ENCODE measurements around the gene ARRB1. TPM values are rescaled to one million over a fixed set of nuclear protein-coding genes. Genes with fewer than 3 reads are reported as not detected.
"Not testable (repeated sequence)": the region's sequence is repeated elsewhere in the genome, so short reads cannot be mapped to it uniquely, and the experiment has no call there.

Gene ARRB1
- polyA plus RNA-seq, 4 donors: 20.0 to 41.5 (median 31.1) TPM

- WGBS, 3 donors: 58 to 74% (median 72%) methylated on average over 2 of the region's 2 CpGs
- Histone ChIP-seq H3K36me3 (ENCODE audit: control insufficient read depth in 3 of 3, insufficient read depth in 2 of 3, low read depth in 1 of 3, low read length in 3 of 3) (no peaks in the 10 kb centered on the region), H3K27me3 (ENCODE audit: control insufficient read depth in 3 of 3, insufficient read depth in 3 of 3, low read length in 3 of 3) (no peaks in the 10 kb centered on the region), H3K4me3 (ENCODE audit: low read depth in 1 of 3, low read length in 3 of 3) (no peak overlapping the region), H3K4me1 (ENCODE audit: control insufficient read depth in 3 of 3, insufficient read depth in 2 of 3, low read depth in 1 of 3, low read length in 2 of 3) (peaks cover 0 to 2% (median 0%) of the 10 kb centered on the region in 3 donors), H3K9me3 (ENCODE audit: control insufficient read depth in 2 of 2, insufficient read depth in 1 of 2, low read depth in 1 of 2, low read length in 1 of 2) (peaks cover 0 to 5% of the 10 kb centered on the region in 2 donors), H3K27ac (ENCODE audit: low read depth in 1 of 3, low read length in 2 of 3) (peak overlapping the region in 1 of 3 donors; percentile 27)
- no peak for FAIRE-seq
- no peak for DNase-seq
These were observed 14.3 kb upstream of the ARRB1 start for GRCh38 chr11:75365711-75366181.

- WGBS, 3 donors: 71 to 77% (median 75%) methylated on average over 4 of the region's 4 CpGs
- DNase-seq; H3K27me3 ChIP-seq (ENCODE audit: control insufficient read depth in 3 of 3, insufficient read depth in 3 of 3, low read length in 3 of 3); H3K9me3 ChIP-seq (ENCODE audit: control insufficient read depth in 2 of 2, insufficient read depth in 1 of 2, low read depth in 1 of 2, low read length in 1 of 2); H3K27ac ChIP-seq (ENCODE audit: low read depth in 1 of 3, low read length in 2 of 3); H3K4me3 ChIP-seq (ENCODE audit: low read depth in 1 of 3, low read length in 3 of 3); FAIRE-seq; H3K4me1 ChIP-seq (ENCODE audit: control insufficient read depth in 3 of 3, insufficient read depth in 2 of 3, low read depth in 1 of 3, low read length in 2 of 3); H3K36me3 ChIP-seq (ENCODE audit: control insufficient read depth in 3 of 3, insufficient read depth in 2 of 3, low read depth in 1 of 3, low read length in 3 of 3): not testable (repeated sequence)
These were observed 10.8 kb upstream of the ARRB1 start for GRCh38 chr11:75362285-75362684.

GRCh38 chr11:75356613-75357012 is 5.2 kb upstream of the ARRB1 start:
- DNase-seq (no peak), FAIRE-seq (no peak)
- Histone ChIP-seq H3K27ac (ENCODE audit: low read depth in 1 of 3, low read length in 2 of 3) (no peak overlapping the region), H3K27me3 (ENCODE audit: control insufficient read depth in 3 of 3, insufficient read depth in 3 of 3, low read length in 3 of 3) (no peaks in the 10 kb centered on the region), H3K36me3 (ENCODE audit: control insufficient read depth in 3 of 3, insufficient read depth in 2 of 3, low read depth in 1 of 3, low read length in 3 of 3) (no peaks in the 10 kb centered on the region), H3K4me3 (ENCODE audit: low read depth in 1 of 3, low read length in 3 of 3) (no peak overlapping the region), H3K4me1 (ENCODE audit: control insufficient read depth in 3 of 3, insufficient read depth in 2 of 3, low read depth in 1 of 3, low read length in 2 of 3) (peaks cover 0 to 10% (median 2%) of the 10 kb centered on the region in 3 donors), H3K9me3 (ENCODE audit: control insufficient read depth in 2 of 2, insufficient read depth in 1 of 2, low read depth in 1 of 2, low read length in 1 of 2) (no peaks in the 10 kb centered on the region)
- WGBS, 3 donors: 76 to 96% (median 90%) methylated on average over 2 of the region's 2 CpGs

GRCh38 chr11:75355051-75355450 is 3.6 kb upstream of the ARRB1 start:
- WGBS, 3 donors: 82 to 88% (median 87%) methylated on average over 10 of the region's 10 CpGs
- DNase-seq (no peak), FAIRE-seq (no peak)
- H3K4me3 ChIP-seq (ENCODE audit: low read depth in 1 of 3, low read length in 3 of 3): no peak overlapping the region
- H3K27me3 ChIP-seq (ENCODE audit: control insufficient read depth in 3 of 3, insufficient read depth in 3 of 3, low read length in 3 of 3): no peaks in the 10 kb centered on the region
- H3K36me3 ChIP-seq (ENCODE audit: control insufficient read depth in 3 of 3, insufficient read depth in 2 of 3, low read depth in 1 of 3, low read length in 3 of 3): no peaks in the 10 kb centered on the region
- no peaks in the 10 kb centered on the region for H3K9me3 ChIP-seq (ENCODE audit: control insufficient read depth in 2 of 2, insufficient read depth in 1 of 2, low read depth in 1 of 2, low read length in 1 of 2)
- H3K27ac ChIP-seq (ENCODE audit: low read depth in 1 of 3, low read length in 2 of 3): no peak overlapping the region
- H3K4me1 ChIP-seq (ENCODE audit: control insufficient read depth in 3 of 3, insufficient read depth in 2 of 3, low read depth in 1 of 3, low read length in 2 of 3): peaks cover 0 to 20% (median 2%) of the 10 kb centered on the region in 3 donors

- Histone ChIP-seq H3K4me3 (ENCODE audit: low read depth in 1 of 3, low read length in 3 of 3) (peak overlapping the region; percentile 60 to 84 (median 76)), H3K36me3 (ENCODE audit: control insufficient read depth in 3 of 3, insufficient read depth in 2 of 3, low read depth in 1 of 3, low read length in 3 of 3) (peaks cover 0 to 15% (median 0%) of the 10 kb centered on the region in 3 donors), H3K27me3 (ENCODE audit: control insufficient read depth in 3 of 3, insufficient read depth in 3 of 3, low read length in 3 of 3) (no peaks in the 10 kb centered on the region), H3K27ac (ENCODE audit: low read depth in 1 of 3, low read length in 2 of 3) (peak overlapping the region; percentile 89 to 95 (median 93)), H3K9me3 (ENCODE audit: control insufficient read depth in 2 of 2, insufficient read depth in 1 of 2, low read depth in 1 of 2, low read length in 1 of 2) (no peaks in the 10 kb centered on the region), H3K4me1 (ENCODE audit: control insufficient read depth in 3 of 3, insufficient read depth in 2 of 3, low read depth in 1 of 3, low read length in 2 of 3) (peaks cover 0 to 43% (median 2%) of the 10 kb centered on the region in 3 donors)
- DNase-seq (no peak), FAIRE-seq (no peak)
- WGBS, 3 donors: 11 to 27% (median 12%) methylated on average over 5 of the region's 5 CpGs
These were observed 1.2 kb upstream of the ARRB1 start for GRCh38 chr11:75352588-75353206.

GRCh38 chr11:75351791-75352587 is 528 bp upstream of the ARRB1 start:
- 0 to 1% (median 0%) methylated on average over 41 to 64 of the region's 64 CpGs for WGBS, 3 donors
- H3K27ac ChIP-seq (ENCODE audit: low read depth in 1 of 3, low read length in 2 of 3): peak overlapping the region; percentile 89 to 95 (median 93)
- peak overlapping the region; percentile 60 to 84 (median 76) for H3K4me3 ChIP-seq (ENCODE audit: low read depth in 1 of 3, low read length in 3 of 3)
- FAIRE-seq: no peak
- H3K4me1 ChIP-seq (ENCODE audit: control insufficient read depth in 3 of 3, insufficient read depth in 2 of 3, low read depth in 1 of 3, low read length in 2 of 3): peaks cover 5 to 50% (median 5%) of the 10 kb centered on the region in 3 donors
- peak; percentile 79 to 88 for DNase-seq
- H3K9me3 ChIP-seq (ENCODE audit: control insufficient read depth in 2 of 2, insufficient read depth in 1 of 2, low read depth in 1 of 2, low read length in 1 of 2): no peaks in the 10 kb centered on the region
- H3K27me3 ChIP-seq (ENCODE audit: control insufficient read depth in 3 of 3, insufficient read depth in 3 of 3, low read length in 3 of 3): no peaks in the 10 kb centered on the region
- peaks cover 0 to 20% (median 0%) of the 10 kb centered on the region in 3 donors for H3K36me3 ChIP-seq (ENCODE audit: control insufficient read depth in 3 of 3, insufficient read depth in 2 of 3, low read depth in 1 of 3, low read length in 3 of 3)

GRCh38 chr11:75350743-75351540 is 519 bp downstream of the ARRB1 start:
- 4 to 11% (median 6%) methylated on average over 34 to 47 of the region's 47 CpGs for WGBS, 3 donors
- H3K27ac ChIP-seq (ENCODE audit: low read depth in 1 of 3, low read length in 2 of 3): peak overlapping the region; percentile 84 to 93 (median 88)
- peak; percentile 59 to 62 for DNase-seq
- no peaks in the 10 kb centered on the region for H3K9me3 ChIP-seq (ENCODE audit: control insufficient read depth in 2 of 2, insufficient read depth in 1 of 2, low read depth in 1 of 2, low read length in 1 of 2)
- H3K4me3 ChIP-seq (ENCODE audit: low read depth in 1 of 3, low read length in 3 of 3): peak overlapping the region; percentile 60 to 84 (median 76)
- H3K27me3 ChIP-seq (ENCODE audit: control insufficient read depth in 3 of 3, insufficient read depth in 3 of 3, low read length in 3 of 3): no peaks in the 10 kb centered on the region
- peaks cover 0 to 30% (median 0%) of the 10 kb centered on the region in 3 donors for H3K36me3 ChIP-seq (ENCODE audit: control insufficient read depth in 3 of 3, insufficient read depth in 2 of 3, low read depth in 1 of 3, low read length in 3 of 3)
- peaks cover 8 to 58% (median 15%) of the 10 kb centered on the region in 3 donors for H3K4me1 ChIP-seq (ENCODE audit: control insufficient read depth in 3 of 3, insufficient read depth in 2 of 3, low read depth in 1 of 3, low read length in 2 of 3)
- FAIRE-seq: no peak
